Ovary (tissue), 9 donors: Measurements from ENCODE around the gene GLI3. TPM values are rescaled to one million over a fixed set of nuclear protein-coding genes. Genes with fewer than 3 reads are reported as not detected.

Source experiments
- DNase-seq, 5 donors: peaks; one replicate each; pipeline ENCODE4 v3.0.0-alpha.2; 2019 to 2020
- H3K27ac ChIP-seq, 2 donors: fragments of 200-600 bp; one replicate each; pipeline versions ENCODE4 v1.5.1 to v1.8.0; 2019 to 2022
- H3K27me3 ChIP-seq: fragments of 200-600 bp; one replicate; pipeline ENCODE4 v1.8.0; 2022
- H3K36me3 ChIP-seq: fragments of 200-600 bp; sonication (generic); one replicate; pipeline ENCODE4 v1.5.1; 2019
- H3K4me1 ChIP-seq: one replicate; pipeline ENCODE4 v1.8.1; 2013; ENCODE audit warnings: mild to moderate bottlenecking, moderate library complexity; ENCODE audit not compliant: insufficient read depth
- H3K4me3 ChIP-seq: fragments of 200-600 bp; sonication (generic); one replicate; pipeline ENCODE4 v1.5.1; 2017
- H3K9me3 ChIP-seq, 2 donors: fragments of 200-600 bp in 1 of 2; sonication (generic) in 1 of 2; one replicate each; pipeline versions ENCODE4 v1.5.1 to v1.8.1; 2013 to 2019; ENCODE audit warnings: mild to moderate bottlenecking in 1 of 2, moderate library complexity in 1 of 2
- CTCF ChIP-seq, 3 donors: fragments of 450-650 bp in 2 of 3; fragments of 200-600 bp in 1 of 3; IDR thresholded peaks; one replicate each; pipeline versions ENCODE4 v1.5.1 to v1.8.0; 2016 to 2022; ENCODE audit warnings: antibody characterized with exemption in 3 of 3, mild to moderate bottlenecking in 1 of 3
- EP300 ChIP-seq: sonication (generic); formaldehyde crosslinking; IDR thresholded peaks from one replicate; pipeline ENCODE4 v1.6.1; 2017; ENCODE audit warnings: antibody characterized with exemption
- POLR2A ChIP-seq: fragments of 450-650 bp; IDR thresholded peaks from one replicate; pipeline ENCODE4 v1.6.1; 2017; ENCODE audit warnings: antibody characterized with exemption, mild to moderate bottlenecking, moderate library complexity
- WGBS, 3 donors: extraction: QIAGEN DNeasy Blood & Tissue Kit in 1 of 3; methylation state at CpG; one replicate each; pipeline versions ENCODE4 v1.1.5 to v1.1.7; 2013 to 2017; 5-methylcytosine and 5-hydroxymethylcytosine counted together
- intact Hi-C, 4 donors: fragments of 100-400 bp; cut with DNase I; formaldehyde crosslinking; loops; one replicate each; pipeline versions ENCODE4 v1.11.0 to v1.15.1; 2022 to 2023
- polyA plus RNA-seq, 2 donors: library from polyadenylated mRNA; stranded (reverse); fragments of 200-250 nt in 1 of 2; fragments of 350-450 nt in 1 of 2; fragmentation: Illumina TruSeq in 1 of 2; extraction: RNeasy Lipid Tissue Mini Kit (QIAGEN cat#74804) in 1 of 2; gene quantifications; one replicate each; pipeline ENCODE4 v1.2.3, GENCODE V29; 2013 to 2014
- total RNA-seq, 7 donors: library from RNA; depleted of rRNA in 2 of 7; stranded (reverse); fragments of >200 nt in 2 of 7; fragmentation: NEBNext Ultra II Directional in 3 of 7; extraction: Animal tissue kit (Norgen Biotek cat#: 25700) in 3 of 7; gene quantifications; one replicate each; pipeline versions ENCODE4 v1.1.0 to v1.2.4, GENCODE V29; 2016 to 2023
- donor health status: DM: no; HTN: no; CAD: no; lungs with moderate emphysema.
- donor health status: DM: no; HTN: no; CAD: no.
- donor health status: Bipolar disorder and iron deficiency.
- donor health status: DM: yes; HTN: yes; CAD: no.
- donor health status: DM: no; HTN: no; CAD: no.
- donor health status: DM: yes; HTN: yes; CAD: no.

Gene GLI3
- total and polyA plus RNA-seq, 9 donors, result 9.5 to 67.1 (median 50.5) TPM

- Histone ChIP-seq H3K4me3 (no peak overlapping the region), H3K4me1 (peaks cover 15% of the 10 kb centered on the region), H3K36me3 (no peaks in the 10 kb centered on the region), H3K27ac (no peak overlapping the region), H3K9me3 (no peaks in the 10 kb centered on the region), H3K27me3 (no peaks in the 10 kb centered on the region)
- DNase-seq, result no peak
- intact Hi-C loops, result no loop called here
- TF ChIP-seq CTCF (IDR thresholded peaks at IDR 0.05) (no peak), POLR2A (no peak), EP300 (no peak)
Observed at GRCh38 chr7:42170724-42171123, 66.3 kb downstream of the GLI3 start.

DNA sequence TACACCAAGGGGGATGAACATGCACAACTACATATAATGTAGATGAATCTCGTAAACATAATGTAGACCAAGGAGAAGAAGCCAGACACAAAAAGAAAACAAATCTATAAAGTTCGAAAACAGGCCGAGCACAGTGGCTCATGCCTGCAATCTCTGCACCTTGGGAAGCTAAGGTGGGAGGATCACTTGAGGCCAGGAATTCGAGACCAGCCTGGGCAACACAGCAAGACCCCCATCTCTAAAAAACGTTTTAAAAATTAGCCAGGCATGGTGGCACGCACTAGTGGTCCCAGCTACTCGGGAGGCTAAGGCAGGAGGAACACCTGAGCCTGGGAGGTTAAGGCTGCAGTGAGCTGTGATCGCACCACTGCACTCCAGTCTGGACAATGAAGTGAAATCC lies 68.5 kb downstream of the GLI3 start:
- no peaks in the 10 kb centered on the region for H3K36me3 ChIP-seq
- TF ChIP-seq EP300 (no peak), CTCF (IDR thresholded peaks at IDR 0.05) (no peak), POLR2A (no peak)
- no peaks in the 10 kb centered on the region for H3K27me3 ChIP-seq
- H3K27ac ChIP-seq, result no peak overlapping the region
- no peaks in the 10 kb centered on the region for H3K9me3 ChIP-seq
- peaks cover 7% of the 10 kb centered on the region for H3K4me1 ChIP-seq
- intact Hi-C loops, result no loop called here
- 92 to 94% (median 93%) methylated on average over 8 of the region's 8 CpGs for WGBS, 3 donors
- DNase-seq, result no peak
- H3K4me3 ChIP-seq, result no peak overlapping the region

GRCh38 chr7:42167631-42168236 lies 69.3 kb downstream of the GLI3 start:
- no peak for DNase-seq
- Histone ChIP-seq H3K27me3 (no peaks in the 10 kb centered on the region), H3K36me3 (no peaks in the 10 kb centered on the region), H3K4me3 (no peak overlapping the region), H3K27ac (no peak overlapping the region), H3K4me1 (peaks cover 5% of the 10 kb centered on the region), H3K9me3 (no peaks in the 10 kb centered on the region)
- intact Hi-C loops, result no loop called here
- TF ChIP-seq POLR2A, result no peak
- TF ChIP-seq CTCF (IDR thresholded peaks at IDR 0.05), result no peak
- no peak for TF ChIP-seq EP300

- TF ChIP-seq EP300, result no peak
- no peak for TF ChIP-seq POLR2A
- no peak for TF ChIP-seq CTCF (IDR thresholded peaks at IDR 0.05)
Observed at GRCh38 chr7:42167206-42167605, 69.8 kb downstream of the GLI3 start.

More at GRCh38 chr7:42167206-42167605, 69.8 kb downstream of the GLI3 start:
- peaks cover 5% of the 10 kb centered on the region for H3K4me1 ChIP-seq
- no peaks in the 10 kb centered on the region for H3K36me3 ChIP-seq
- WGBS, 3 donors, result 80 to 88% (median 86%) methylated on average over 2 of the region's 2 CpGs
- no peak overlapping the region for H3K27ac ChIP-seq
- no peaks in the 10 kb centered on the region for H3K27me3 ChIP-seq
- no peak overlapping the region for H3K4me3 ChIP-seq
- intact Hi-C loops, result no loop called here
- DNase-seq, result no peak
- H3K9me3 ChIP-seq, result no peaks in the 10 kb centered on the region
